Activated gamma-delta T cell treated with anti-CD3 and anti-CD28 coated beads, Interleukin-2, amount 50 U/mL, for 16 hours (primary cell): ENCODE results near the gene UBN1.

Experiments
- DNase-seq: peaks from one replicate; pipeline ENCODE4 v3.0.0-alpha.2; 2020; ENCODE audit warnings: low read depth

Gene UBN1

GRCh38 chr16:4814542-4815173 is 32.6 kb upstream of the UBN1 start:
- DNase-seq = no peak

GRCh38 chr16:4820652-4821051 is 26.6 kb upstream of the UBN1 start:
- DNase-seq = no peak

- no peak for DNase-seq
These were observed 22.1 kb upstream of the UBN1 start for GRCh38 chr16:4825196-4825595.

- no peak for DNase-seq
These were observed 20.8 kb upstream of the UBN1 start for GRCh38 chr16:4826526-4826925.

GRCh38 chr16:4826980-4827379 is 20.3 kb upstream of the UBN1 start:
- DNase-seq = no peak

- DNase-seq = no peak
These were observed 18.5 kb upstream of the UBN1 start for GRCh38 chr16:4828567-4829321.

- no peak for DNase-seq
These were observed 16.9 kb upstream of the UBN1 start for GRCh38 chr16:4830408-4830807.

GRCh38 chr16:4831616-4832015 is 15.7 kb upstream of the UBN1 start:
- no peak for DNase-seq

- no peak for DNase-seq
These were observed 14.5 kb upstream of the UBN1 start for GRCh38 chr16:4832698-4833343.

- no peak for DNase-seq
These were observed 13.7 kb upstream of the UBN1 start for GRCh38 chr16:4833584-4833983.

- DNase-seq = no peak
These were observed 10.6 kb upstream of the UBN1 start for GRCh38 chr16:4836727-4837126.

- no peak for DNase-seq
These were observed 9.4 kb upstream of the UBN1 start for GRCh38 chr16:4837733-4838501.

GRCh38 chr16:4839942-4840341 is 7.3 kb upstream of the UBN1 start:
- no peak for DNase-seq

GRCh38 chr16:4840984-4841383 is 6.3 kb upstream of the UBN1 start:
- DNase-seq = no peak

GRCh38 chr16:4846503-4846900 is 779 bp upstream of the UBN1 start:
- no peak for DNase-seq

GRCh38 chr16:4847774-4848587 is 700 bp downstream of the UBN1 start:
- no peak for DNase-seq

GRCh38 chr16:4850211-4850610 is 2.9 kb downstream of the UBN1 start:
- no peak for DNase-seq

GRCh38 chr16:4852221-4852872 is 5.1 kb downstream of the UBN1 start:
- DNase-seq = no peak

GRCh38 chr16:4855371-4855770 is 8.1 kb downstream of the UBN1 start:
- no peak for DNase-seq

- DNase-seq = no peak
These were observed 8.5 kb downstream of the UBN1 start for GRCh38 chr16:4855804-4856203.

- no peak for DNase-seq
These were observed 12.1 kb downstream of the UBN1 start for GRCh38 chr16:4859190-4859899.
